ENCODE results near the gene NUP210.

NUP210 gene

GRCh38 chr3:13319564-13320220 is 100.4 kb downstream of the NUP210 start:
- no peak overlapping the region for H3K4me3 ChIP-seq (ENCODE audit: low read length in 2 of 2)
- H3K9me3 ChIP-seq (ENCODE audit: control insufficient read depth in 2 of 2, low read length in 2 of 2), result no peaks in the 10 kb centered on the region
- no peaks in the 10 kb centered on the region for H3K27me3 ChIP-seq (ENCODE audit: control insufficient read depth in 1 of 2, insufficient read depth in 2 of 2, low read length in 2 of 2)
- no peaks in the 10 kb centered on the region for H3K4me1 ChIP-seq (ENCODE audit: control insufficient read depth, insufficient read depth, low read length)
- H3K36me3 ChIP-seq (ENCODE audit: control insufficient read depth in 2 of 2, insufficient read depth in 2 of 2, low read length in 2 of 2), result peaks cover 2 to 8% of the 10 kb centered on the region in 2 donors
- H3K27ac ChIP-seq (ENCODE audit: low read length), result no peak overlapping the region
- H3K9ac ChIP-seq (ENCODE audit: low read length in 2 of 2), result no peak overlapping the region

- no peaks in the 10 kb centered on the region for H3K4me1 ChIP-seq (ENCODE audit: control insufficient read depth, insufficient read depth, low read length)
- H3K4me3 ChIP-seq (ENCODE audit: low read length in 2 of 2), result no peak overlapping the region
- H3K9me3 ChIP-seq (ENCODE audit: control insufficient read depth in 2 of 2, low read length in 2 of 2), result no peaks in the 10 kb centered on the region
- H3K27me3 ChIP-seq (ENCODE audit: control insufficient read depth in 1 of 2, insufficient read depth in 2 of 2, low read length in 2 of 2), result no peaks in the 10 kb centered on the region
- no peak overlapping the region for H3K27ac ChIP-seq (ENCODE audit: low read length)
- peaks cover 5 to 8% of the 10 kb centered on the region in 2 donors for H3K36me3 ChIP-seq (ENCODE audit: control insufficient read depth in 2 of 2, insufficient read depth in 2 of 2, low read length in 2 of 2)
- no peak overlapping the region for H3K9ac ChIP-seq (ENCODE audit: low read length in 2 of 2)
Measured at GRCh38 chr3:13318626-13319470, 101.3 kb downstream of the NUP210 start.

GRCh38 chr3:13317596-13318320 is 102.4 kb downstream of the NUP210 start:
- Histone ChIP-seq H3K4me3 (ENCODE audit: low read length in 2 of 2) (no peak overlapping the region), H3K9ac (ENCODE audit: low read length in 2 of 2) (no peak overlapping the region), H3K27me3 (ENCODE audit: control insufficient read depth in 1 of 2, insufficient read depth in 2 of 2, low read length in 2 of 2) (no peaks in the 10 kb centered on the region), H3K36me3 (ENCODE audit: control insufficient read depth in 2 of 2, insufficient read depth in 2 of 2, low read length in 2 of 2) (peaks cover 5 to 8% of the 10 kb centered on the region in 2 donors), H3K9me3 (ENCODE audit: control insufficient read depth in 2 of 2, low read length in 2 of 2) (no peaks in the 10 kb centered on the region), H3K4me1 (ENCODE audit: control insufficient read depth, insufficient read depth, low read length) (no peaks in the 10 kb centered on the region), H3K27ac (ENCODE audit: low read length) (no peak overlapping the region)

GRCh38 chr3:13316603-13317002 is 103.5 kb downstream of the NUP210 start:
- no peaks in the 10 kb centered on the region for H3K9me3 ChIP-seq (ENCODE audit: control insufficient read depth in 2 of 2, low read length in 2 of 2)
- H3K36me3 ChIP-seq (ENCODE audit: control insufficient read depth in 2 of 2, insufficient read depth in 2 of 2, low read length in 2 of 2), result peaks cover 5 to 8% of the 10 kb centered on the region in 2 donors
- no peaks in the 10 kb centered on the region for H3K27me3 ChIP-seq (ENCODE audit: control insufficient read depth in 1 of 2, insufficient read depth in 2 of 2, low read length in 2 of 2)
- no peak overlapping the region for H3K9ac ChIP-seq (ENCODE audit: low read length in 2 of 2)
- H3K4me1 ChIP-seq (ENCODE audit: control insufficient read depth, insufficient read depth, low read length), result no peaks in the 10 kb centered on the region
- H3K27ac ChIP-seq (ENCODE audit: low read length), result no peak overlapping the region
- H3K4me3 ChIP-seq (ENCODE audit: low read length in 2 of 2), result no peak overlapping the region

GRCh38 chr3:13314877-13315276 is 105.2 kb downstream of the NUP210 start:
- peaks cover 5 to 8% of the 10 kb centered on the region in 2 donors for H3K36me3 ChIP-seq (ENCODE audit: control insufficient read depth in 2 of 2, insufficient read depth in 2 of 2, low read length in 2 of 2)
- no peak overlapping the region for H3K27ac ChIP-seq (ENCODE audit: low read length)
- no peak overlapping the region for H3K9ac ChIP-seq (ENCODE audit: low read length in 2 of 2)
- H3K9me3 ChIP-seq (ENCODE audit: control insufficient read depth in 2 of 2, low read length in 2 of 2), result no peaks in the 10 kb centered on the region
- H3K4me1 ChIP-seq (ENCODE audit: control insufficient read depth, insufficient read depth, low read length), result no peaks in the 10 kb centered on the region
- no peak overlapping the region for H3K4me3 ChIP-seq (ENCODE audit: low read length in 2 of 2)
- H3K27me3 ChIP-seq (ENCODE audit: control insufficient read depth in 1 of 2, insufficient read depth in 2 of 2, low read length in 2 of 2), result no peaks in the 10 kb centered on the region

- Histone ChIP-seq H3K9ac (ENCODE audit: low read length in 2 of 2) (no peak overlapping the region), H3K9me3 (ENCODE audit: control insufficient read depth in 2 of 2, low read length in 2 of 2) (no peaks in the 10 kb centered on the region), H3K27me3 (ENCODE audit: control insufficient read depth in 1 of 2, insufficient read depth in 2 of 2, low read length in 2 of 2) (no peaks in the 10 kb centered on the region), H3K27ac (ENCODE audit: low read length) (no peak overlapping the region), H3K4me3 (ENCODE audit: low read length in 2 of 2) (no peak overlapping the region), H3K4me1 (ENCODE audit: control insufficient read depth, insufficient read depth, low read length) (no peaks in the 10 kb centered on the region), H3K36me3 (ENCODE audit: control insufficient read depth in 2 of 2, insufficient read depth in 2 of 2, low read length in 2 of 2) (peaks cover 0 to 5% of the 10 kb centered on the region in 2 donors)
Measured at GRCh38 chr3:13313813-13314212, 106.3 kb downstream of the NUP210 start.

GRCh38 chr3:13309004-13309403 is 111.1 kb downstream of the NUP210 start:
- H3K27me3 ChIP-seq (ENCODE audit: control insufficient read depth in 1 of 2, insufficient read depth in 2 of 2, low read length in 2 of 2), result no peaks in the 10 kb centered on the region
- no peak overlapping the region for H3K9ac ChIP-seq (ENCODE audit: low read length in 2 of 2)
- H3K4me1 ChIP-seq (ENCODE audit: control insufficient read depth, insufficient read depth, low read length), result no peaks in the 10 kb centered on the region
- H3K27ac ChIP-seq (ENCODE audit: low read length), result no peak overlapping the region
- no peaks in the 10 kb centered on the region for H3K9me3 ChIP-seq (ENCODE audit: control insufficient read depth in 2 of 2, low read length in 2 of 2)
- H3K4me3 ChIP-seq (ENCODE audit: low read length in 2 of 2), result no peak overlapping the region
- H3K36me3 ChIP-seq (ENCODE audit: control insufficient read depth in 2 of 2, insufficient read depth in 2 of 2, low read length in 2 of 2), result no peaks in the 10 kb centered on the region

GRCh38 chr3:13308380-13308801 is 111.7 kb downstream of the NUP210 start:
- Histone ChIP-seq H3K4me1 (ENCODE audit: control insufficient read depth, insufficient read depth, low read length) (no peaks in the 10 kb centered on the region), H3K27me3 (ENCODE audit: control insufficient read depth in 1 of 2, insufficient read depth in 2 of 2, low read length in 2 of 2) (no peaks in the 10 kb centered on the region), H3K9me3 (ENCODE audit: control insufficient read depth in 2 of 2, low read length in 2 of 2) (no peaks in the 10 kb centered on the region), H3K27ac (ENCODE audit: low read length) (no peak overlapping the region), H3K4me3 (ENCODE audit: low read length in 2 of 2) (no peak overlapping the region), H3K9ac (ENCODE audit: low read length in 2 of 2) (no peak overlapping the region), H3K36me3 (ENCODE audit: control insufficient read depth in 2 of 2, insufficient read depth in 2 of 2, low read length in 2 of 2) (no peaks in the 10 kb centered on the region)

- Histone ChIP-seq H3K27ac (ENCODE audit: low read length) (no peak overlapping the region), H3K9me3 (ENCODE audit: control insufficient read depth in 2 of 2, low read length in 2 of 2) (no peaks in the 10 kb centered on the region), H3K27me3 (ENCODE audit: control insufficient read depth in 1 of 2, insufficient read depth in 2 of 2, low read length in 2 of 2) (no peaks in the 10 kb centered on the region), H3K4me1 (ENCODE audit: control insufficient read depth, insufficient read depth, low read length) (no peaks in the 10 kb centered on the region), H3K4me3 (ENCODE audit: low read length in 2 of 2) (no peak overlapping the region), H3K9ac (ENCODE audit: low read length in 2 of 2) (no peak overlapping the region), H3K36me3 (ENCODE audit: control insufficient read depth in 2 of 2, insufficient read depth in 2 of 2, low read length in 2 of 2) (no peaks in the 10 kb centered on the region)
Measured at GRCh38 chr3:13307041-13307440, 113.1 kb downstream of the NUP210 start.

GRCh38 chr3:13305623-13306022 is 114.5 kb downstream of the NUP210 start:
- H3K27me3 ChIP-seq (ENCODE audit: control insufficient read depth in 1 of 2, insufficient read depth in 2 of 2, low read length in 2 of 2), result peaks cover 0 to 3% of the 10 kb centered on the region in 2 donors
- no peaks in the 10 kb centered on the region for H3K9me3 ChIP-seq (ENCODE audit: control insufficient read depth in 2 of 2, low read length in 2 of 2)
- no peaks in the 10 kb centered on the region for H3K36me3 ChIP-seq (ENCODE audit: control insufficient read depth in 2 of 2, insufficient read depth in 2 of 2, low read length in 2 of 2)
- H3K4me3 ChIP-seq (ENCODE audit: low read length in 2 of 2), result no peak overlapping the region
- H3K4me1 ChIP-seq (ENCODE audit: control insufficient read depth, insufficient read depth, low read length), result no peaks in the 10 kb centered on the region
- H3K9ac ChIP-seq (ENCODE audit: low read length in 2 of 2), result no peak overlapping the region
- no peak overlapping the region for H3K27ac ChIP-seq (ENCODE audit: low read length)
